ENCODE data around the gene LRIT2. TPM values are rescaled to one million over a fixed set of nuclear protein-coding genes. Genes with fewer than 3 reads are reported as not detected.

The LRIT2 gene
- polyA plus RNA-seq, 3 donors = not detected

Other genes with a start within 250 kb of the LRIT2 start
- gene GHITM, start 86.0 kb downstream of the LRIT2 start, polyA plus RNA-seq (ENCODE audit: insufficient read length in 3 of 3) = 100 to 1,000 TPM; 186 to 196 (median 195) TPM
- gene GPR15LG, start 51.7 kb downstream of the LRIT2 start, polyA plus RNA-seq (ENCODE audit: insufficient read length in 3 of 3) = under 1 TPM in 2 of 3 donors, not detected in 1; 0.36 to 0.76 TPM
- gene CDHR1, start 31.0 kb downstream of the LRIT2 start, polyA plus RNA-seq (ENCODE audit: insufficient read length in 3 of 3) = under 1 TPM; 0.53 to 0.72 (median 0.54) TPM
- gene LRIT1, start 16.0 kb upstream of the LRIT2 start, polyA plus RNA-seq (ENCODE audit: insufficient read length in 3 of 3) = not detected
- not detected for gene RGR, start 19.5 kb upstream of the LRIT2 start, polyA plus RNA-seq (ENCODE audit: insufficient read length in 3 of 3)
- 10 to 100 TPM; 30.9 to 34.3 (median 31.6) TPM for gene CCSER2, start 103.0 kb upstream of the LRIT2 start, polyA plus RNA-seq (ENCODE audit: insufficient read length in 3 of 3)

Data from right renal cortex interstitium (tissue), 3 donors.